Activated CD8-positive, alpha-beta T cell treated with anti-CD3 and anti-CD28 coated beads for 36 hours (primary cell): ENCODE data around the gene C17orf67. TPM values are rescaled to one million over a fixed set of nuclear protein-coding genes. Genes with fewer than 3 reads are reported as not detected.

Source experiments
- ATAC-seq: fragments of 200-7000 bp; cut with Tn5 transposase; one replicate; pipeline ENCODE4 v1.10.0; 2021; ENCODE audit warnings: mild to moderate bottlenecking, moderate library complexity
- CTCF ChIA-PET: fragments of 350-600 bp; sonication (Branson Sonifier 250); formaldehyde crosslinking; loops from one replicate; lab custom pipeline; 2021; ENCODE audit warnings: antibody characterized with exemption; lab: Charles Lee
- POLR2A ChIA-PET: fragments of 350-600 bp; sonication (Branson Sonifier 250); formaldehyde crosslinking; loops from one replicate; lab custom pipeline; 2021; ENCODE audit warnings: antibody characterized with exemption; lab: Charles Lee
- DNase-seq: peaks from one replicate; pipeline ENCODE4 v3.0.0-alpha.2; 2020
- H3K27ac Mint-ChIP-seq: one replicate; pipeline ENCODE4 v1.8.0; 2021; ENCODE audit warnings: mild to moderate bottlenecking, mixed read lengths
- H3K27me3 Mint-ChIP-seq: one replicate; pipeline ENCODE4 v1.8.0; 2021; ENCODE audit warnings: mixed read lengths
- H3K36me3 Mint-ChIP-seq: one replicate; pipeline ENCODE4 v1.8.0; 2021; ENCODE audit warnings: low read depth, mixed read lengths
- H3K4me1 Mint-ChIP-seq: one replicate; pipeline ENCODE4 v1.8.0; 2021; ENCODE audit warnings: low read depth, mixed read lengths
- H3K4me3 Mint-ChIP-seq: one replicate; pipeline ENCODE4 v1.8.0; 2021; ENCODE audit warnings: mild to moderate bottlenecking, moderate library complexity, mixed read lengths
- H3K9me3 Mint-ChIP-seq: one replicate; pipeline ENCODE4 v1.8.0; 2021; ENCODE audit warnings: mixed read lengths
- CTCF ChIP-seq: fragments of 200-600 bp; IDR thresholded peaks from one replicate; pipeline ENCODE4 v1.8.0; 2022; ENCODE audit warnings: antibody characterized with exemption, mild to moderate bottlenecking
- intact Hi-C: fragments of 100-400 bp; cut with micrococcal nuclease; formaldehyde crosslinking; loops from one replicate; pipeline ENCODE4 v1.10.0; 2022
- total RNA-seq, 2 experiments: library from RNA; stranded (reverse); gene quantifications; one replicate each; pipeline ENCODE4 v1.2.3, GENCODE V29; 2021

The C17orf67 gene
- total RNA-seq, 2 experiments from 2014 or later, result 2.3 TPM

- no peak for ATAC-seq
- no peak for TF ChIP-seq CTCF
- no peaks in the 10 kb centered on the region for H3K27me3 Mint-ChIP-seq
- no peak overlapping the region for H3K27ac Mint-ChIP-seq
- H3K4me3 Mint-ChIP-seq, result no peak overlapping the region
- no peaks in the 10 kb centered on the region for H3K9me3 Mint-ChIP-seq
- DNase-seq, result no peak
- peaks cover 4% of the 10 kb centered on the region for H3K36me3 Mint-ChIP-seq
- intact Hi-C loops, result no loop called here
- ChIA-PET CTCF (interaction anchor here (0.8 to 2.1 kb wide), 6 partner anchors 9 to 171 kb away, joined by 3 to 12 read pairs (median 3); partner anchors contain the start of genes C17orf67 and DGKE), POLR2A (interaction anchor here (1.4 kb wide), 1 partner anchor 8 kb away, joined by 5 read pairs; no protein-coding TSS in a partner anchor)
- H3K4me1 Mint-ChIP-seq, result peaks cover 11% of the 10 kb centered on the region
Observed at GRCh38 chr17:56824503-56824902, 9.2 kb downstream of the C17orf67 start.

GRCh38 chr17:56823848-56824247 is 9.9 kb downstream of the C17orf67 start:
- POLR2A ChIA-PET, result interaction anchor here (0.6 to 1.4 kb wide), 2 partner anchors 9 to 11 kb away, joined by 3 to 5 read pairs; no protein-coding TSS in a partner anchor
- no peaks in the 10 kb centered on the region for H3K9me3 Mint-ChIP-seq
- no peak overlapping the region for H3K27ac Mint-ChIP-seq

GRCh38 chr17:56822725-56823124 is 11.0 kb downstream of the C17orf67 start:
- H3K4me3 Mint-ChIP-seq, result no peak overlapping the region
- no peak for TF ChIP-seq CTCF
- no peak overlapping the region for H3K27ac Mint-ChIP-seq
- H3K36me3 Mint-ChIP-seq, result no peaks in the 10 kb centered on the region
- H3K27me3 Mint-ChIP-seq, result no peaks in the 10 kb centered on the region
- intact Hi-C loops, result no loop called here
- H3K4me1 Mint-ChIP-seq, result peaks cover 15% of the 10 kb centered on the region
- CTCF ChIA-PET, result interaction anchor here (0.7 to 2.1 kb wide), 2 partner anchors 43 to 117 kb away, joined by 3 to 12 read pairs; no protein-coding TSS in a partner anchor
- DNase-seq (no peak), ATAC-seq (no peak)
- H3K9me3 Mint-ChIP-seq, result no peaks in the 10 kb centered on the region
- POLR2A ChIA-PET, result interaction anchor here (0.7 kb wide), 1 partner anchor 126 kb away, joined by 3 read pairs; no protein-coding TSS in a partner anchor

More at GRCh38 chr17:56823848-56824247, 9.9 kb downstream of the C17orf67 start:
- Mint-ChIP-seq H3K4me1 (peaks cover 15% of the 10 kb centered on the region), H3K36me3 (no peaks in the 10 kb centered on the region), H3K27me3 (no peaks in the 10 kb centered on the region), H3K4me3 (no peak overlapping the region)
- intact Hi-C loops, result no loop called here
- CTCF ChIA-PET, result interaction anchor here (0.8 to 2.1 kb wide), 5 partner anchors 8 to 170 kb away, joined by 3 to 12 read pairs (median 3); no protein-coding TSS in a partner anchor
- ATAC-seq, result no peak
- no peak for DNase-seq
- no peak for TF ChIP-seq CTCF

GRCh38 chr17:56821847-56822534 is 11.7 kb downstream of the C17orf67 start:
- intact Hi-C loops, result no loop called here
- H3K4me3 Mint-ChIP-seq, result no peak overlapping the region
- ATAC-seq (no peak), DNase-seq (no peak)
- no peak overlapping the region for H3K27ac Mint-ChIP-seq
- TF ChIP-seq CTCF, result no peak
- H3K9me3 Mint-ChIP-seq, result no peaks in the 10 kb centered on the region
- POLR2A ChIA-PET, result interaction anchor here (1.1 kb wide), 1 partner anchor 10 kb away, joined by 4 read pairs; no protein-coding TSS in a partner anchor
- no peaks in the 10 kb centered on the region for H3K27me3 Mint-ChIP-seq
- peaks cover 15% of the 10 kb centered on the region for H3K4me1 Mint-ChIP-seq
- H3K36me3 Mint-ChIP-seq, result no peaks in the 10 kb centered on the region
- CTCF ChIA-PET, result interaction anchor here (1.0 to 3.0 kb wide), 4 partner anchors 41 to 68 kb away, joined by 3 to 16 read pairs (median 4); no protein-coding TSS in a partner anchor
